H9 (cell line): ENCODE data around the gene ZNF12. TPM values are rescaled to one million over a fixed set of nuclear protein-coding genes. Genes with fewer than 3 reads are reported as not detected.

Experiments
- DNase-seq: peaks from one replicate; pipeline ENCODE4 v3.0.0-alpha.2; 2017
- H2AFZ ChIP-seq: one replicate; pipeline ENCODE4 v1.6.1; 2013; ENCODE audit warnings: mild to moderate bottlenecking, low read length, control low read depth, moderate library complexity
- H2AK5ac ChIP-seq: 2 replicates; pipeline ENCODE4 v1.6.1; 2013; ENCODE audit warnings: low read length, control low read depth, mixed read lengths; ENCODE audit not compliant: insufficient read length
- H2BK120ac ChIP-seq: one replicate; pipeline ENCODE4 v1.6.1; 2013; ENCODE audit warnings: low read depth, mild to moderate bottlenecking, low read length, control low read depth, inconsistent platforms; ENCODE audit not compliant: poor library complexity, severe bottlenecking
- H2BK12ac ChIP-seq: 2 replicates; pipeline ENCODE4 v1.6.1; 2013; ENCODE audit warnings: low read length, control low read depth, mixed read lengths, low read depth; ENCODE audit not compliant: insufficient read length
- H2BK15ac ChIP-seq: 2 replicates; pipeline ENCODE4 v1.6.1; 2013; ENCODE audit warnings: low read depth, low read length, control low read depth
- H2BK20ac ChIP-seq: one replicate; pipeline ENCODE4 v1.6.1; 2013; ENCODE audit warnings: low read depth, mild to moderate bottlenecking, low read length, control low read depth, inconsistent platforms; ENCODE audit not compliant: poor library complexity, severe bottlenecking
- H2BK5ac ChIP-seq: 2 replicates; pipeline ENCODE4 v1.6.1; 2013; ENCODE audit warnings: low read length, control low read depth, mixed read lengths; ENCODE audit not compliant: insufficient read length
- H3K14ac ChIP-seq: 2 replicates; pipeline ENCODE4 v1.6.1; 2013; ENCODE audit warnings: low read length, control low read depth; ENCODE audit not compliant: insufficient read depth
- H3K18ac ChIP-seq: 2 replicates; pipeline ENCODE4 v1.6.1; 2013; ENCODE audit warnings: low read depth, mild to moderate bottlenecking, mixed read lengths, low read length, control low read depth; ENCODE audit not compliant: insufficient read length
- H3K23ac ChIP-seq: 2 replicates; pipeline ENCODE4 v1.6.1; 2013; ENCODE audit warnings: low read length, control low read depth, mixed read lengths, low read depth; ENCODE audit not compliant: insufficient read length
- H3K23me2 ChIP-seq: 2 replicates; pipeline ENCODE4 v1.6.1; 2013; ENCODE audit warnings: low read depth, mild to moderate bottlenecking, mixed read lengths, low read length, control low read depth; ENCODE audit not compliant: insufficient read length, poor library complexity, severe bottlenecking
- H3K27ac ChIP-seq: 2 replicates; pipeline ENCODE4 v1.5.1; 2013; ENCODE audit warnings: low read length, control low read depth, mixed read lengths, low read depth; ENCODE audit not compliant: insufficient read length
- H3K27me3 ChIP-seq: 2 replicates; pipeline ENCODE4 v1.6.1; 2013; ENCODE audit warnings: low read length, control low read depth, inconsistent platforms; ENCODE audit not compliant: insufficient read depth
- H3K4ac ChIP-seq: 2 replicates; pipeline ENCODE4 v1.6.1; 2013; ENCODE audit warnings: low read depth, mild to moderate bottlenecking, control low read depth, inconsistent platforms, low read length, moderate library complexity
- H3K4me1 ChIP-seq: 2 replicates; pipeline ENCODE4 v1.6.1; 2013; ENCODE audit warnings: low read length, control low read depth, inconsistent platforms; ENCODE audit not compliant: insufficient read depth
- H3K4me2 ChIP-seq: 2 replicates; pipeline ENCODE4 v1.6.1; 2013; ENCODE audit warnings: low read length, control low read depth, mixed read lengths; ENCODE audit not compliant: insufficient read length, insufficient read depth
- H3K56ac ChIP-seq: 2 replicates; pipeline ENCODE4 v1.6.1; 2013; ENCODE audit warnings: low read depth, mild to moderate bottlenecking, mixed read lengths, low read length, control low read depth; ENCODE audit not compliant: insufficient read length
- H3K79me1 ChIP-seq: 2 replicates; pipeline ENCODE4 v1.6.1; 2013; ENCODE audit warnings: low read depth, mild to moderate bottlenecking, moderate library complexity, low read length, control low read depth, inconsistent platforms; ENCODE audit not compliant: insufficient read depth, poor library complexity, severe bottlenecking
- H3K79me2 ChIP-seq: 2 replicates; pipeline ENCODE4 v1.6.1; 2013; ENCODE audit warnings: low read length, control low read depth, inconsistent platforms; ENCODE audit not compliant: insufficient read depth
- H3K9ac ChIP-seq: 2 replicates; pipeline ENCODE4 v1.6.1; 2013; ENCODE audit warnings: low read length, control low read depth, mixed read lengths; ENCODE audit not compliant: insufficient read length; ENCODE audit errors: extremely low read depth
- H3K9me3 ChIP-seq: one replicate; pipeline ENCODE4 v1.6.1; 2013; ENCODE audit warnings: low read depth, low read length, inconsistent platforms; ENCODE audit not compliant: control insufficient read depth
- H3T11ph ChIP-seq: one replicate; pipeline ENCODE4 v1.6.1; 2013; ENCODE audit warnings: mild to moderate bottlenecking, low read length, control low read depth, inconsistent platforms
- H4K20me1 ChIP-seq: one replicate; pipeline ENCODE4 v1.6.1; 2013; ENCODE audit not compliant: control insufficient read depth, insufficient read length, insufficient read depth
- H4K5ac ChIP-seq: 2 replicates; pipeline ENCODE4 v1.6.1; 2013; ENCODE audit warnings: low read depth, mild to moderate bottlenecking, mixed read lengths, low read length, control low read depth; ENCODE audit not compliant: insufficient read length
- H4K8ac ChIP-seq: replicated peaks from 2 replicates; pipeline ENCODE4 v1.6.1; 2013; ENCODE audit warnings: low read length, control low read depth, mixed read lengths, low read depth; ENCODE audit not compliant: insufficient read length
- H4K91ac ChIP-seq: 2 replicates; pipeline ENCODE4 v1.6.1; 2013; ENCODE audit warnings: low read depth, mild to moderate bottlenecking, moderate library complexity, mixed read lengths, low read length, control low read depth; ENCODE audit not compliant: insufficient read length
- H3K27ac Mint-ChIP-seq, 3 experiments: 2 replicates in 2 of 3; 3 replicates in 1 of 3; pipeline ENCODE4 v1.8.0; 2020 to 2021; ENCODE audit warnings: mixed read lengths in 3 of 3, mild to moderate bottlenecking in 1 of 3, moderate library complexity in 1 of 3
- H3K27me3 Mint-ChIP-seq: 2 replicates; pipeline ENCODE4 v1.8.0; 2021; ENCODE audit warnings: low read depth, mild to moderate bottlenecking, moderate library complexity, mixed read lengths
- H3K36me3 Mint-ChIP-seq, 3 experiments: 2 replicates in 2 of 3; 3 replicates in 1 of 3; pipeline ENCODE4 v1.8.0; 2020 to 2021; ENCODE audit warnings: low read depth in 3 of 3, mixed read lengths in 3 of 3; ENCODE audit not compliant: insufficient read depth in 1 of 3
- H3K4me1 Mint-ChIP-seq, 2 experiments: 2 replicates each; pipeline ENCODE4 v1.8.0; 2020; ENCODE audit warnings: mixed read lengths in 2 of 2
- H3K4me3 Mint-ChIP-seq, 2 experiments: 2 replicates in 1 of 2; 3 replicates in 1 of 2; pipeline ENCODE4 v1.8.0; 2020 to 2021; ENCODE audit warnings: mild to moderate bottlenecking in 2 of 2, mixed read lengths in 2 of 2, moderate library complexity in 1 of 2
- H3K9me3 Mint-ChIP-seq, 2 experiments: 2 replicates in 1 of 2; 3 replicates in 1 of 2; pipeline ENCODE4 v1.8.0; 2020; ENCODE audit warnings: mild to moderate bottlenecking in 2 of 2, mixed read lengths in 2 of 2, moderate library complexity in 1 of 2
- CTCF ChIP-seq: fragments of 200-600 bp; sonication (generic); conservative IDR thresholded peaks from 3 replicates; pipeline ENCODE4 v1.8.0; 2021; ENCODE audit warnings: antibody characterized with exemption, mild to moderate bottlenecking
- WGBS: extraction: QIAGEN DNeasy Blood & Tissue Kit; methylation state at CpG from one replicate; pipeline ENCODE4 v1.1.7; 2013; ENCODE audit warnings: missing lambda C conversion rate, low lambda C conversion rate, mixed read lengths; ENCODE audit not compliant: insufficient read length; ENCODE audit errors: extremely low coverage; 5-methylcytosine and 5-hydroxymethylcytosine counted together
- total RNA-seq: library from RNA; stranded (reverse); gene quantifications from 2 replicates; pipeline ENCODE4 v1.2.1, GENCODE V29; 2021

ZNF12 gene
- total RNA-seq, 1 experiment from 2014 or later: 19.1 TPM

DNA sequence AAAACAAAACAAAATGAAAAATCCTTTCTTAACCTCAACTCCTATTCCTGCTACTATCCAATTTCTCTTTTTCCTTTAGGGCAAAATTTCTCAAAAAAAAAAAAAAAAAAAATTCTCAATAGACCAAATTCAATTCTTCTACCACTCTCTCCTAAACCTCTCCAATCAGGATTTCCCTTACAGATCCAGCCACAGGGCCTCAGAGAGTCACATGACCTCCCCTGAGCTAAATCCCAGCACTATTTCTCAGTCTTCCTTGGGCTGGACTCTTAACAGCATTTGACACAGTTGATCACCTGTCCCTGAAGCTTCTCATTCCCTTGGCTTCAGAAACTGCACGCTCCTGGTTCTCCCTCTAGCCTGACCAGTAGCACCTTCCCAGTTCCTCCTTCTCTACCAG is 4.9 kb downstream of the ZNF12 start:
- TF ChIP-seq CTCF: no peak
- no peak overlapping the region for H4K8ac ChIP-seq
- Mint-ChIP-seq H3K4me3 (no peak overlapping the region), H3K9me3 (peaks cover 32 to 63% of the 10 kb centered on the region in 2 experiments), H3K27me3 (no peaks in the 10 kb centered on the region), H3K4me1 (peaks cover 11 to 16% of the 10 kb centered on the region in 2 experiments), H3K36me3 (peaks cover 24 to 64% (median 62%) of the 10 kb centered on the region in 3 experiments), H3K27ac (peak overlapping the region in 1 of 3 experiments; percentile 7; a peak in 1 of 7 replicates)
- no peak overlapping the region for H3K14ac ChIP-seq
- H3K4ac ChIP-seq: no peak overlapping the region
- no peaks in the 10 kb centered on the region for H3K4me1 ChIP-seq
- no peak overlapping the region for H2BK15ac ChIP-seq
- H3K4me2 ChIP-seq: no peak overlapping the region
- no peak overlapping the region for H3K18ac ChIP-seq
- no peak overlapping the region for H4K5ac ChIP-seq
- no peak overlapping the region for H2BK12ac ChIP-seq
- DNase-seq: no peak
- whole genome bisulfite sequencing: no CpG with 5 or more reads among the region's 1 CpG
- no peak overlapping the region for H3K9ac ChIP-seq
- no peak overlapping the region for H4K91ac ChIP-seq
- H3K27ac ChIP-seq: no peak overlapping the region
- H2BK120ac ChIP-seq: no peak overlapping the region
- H3K23ac ChIP-seq: no peak overlapping the region
- H3K79me1 ChIP-seq: peaks cover 12% of the 10 kb centered on the region
- peaks cover 5% of the 10 kb centered on the region for H3K23me2 ChIP-seq
- H2AK5ac ChIP-seq: no peak overlapping the region
- peaks cover 33% of the 10 kb centered on the region; the same call in 1 of the 2 replicates for H3K79me2 ChIP-seq
- H2AFZ ChIP-seq: no peak overlapping the region
- H3K56ac ChIP-seq: no peak overlapping the region
- peaks cover 2% of the 10 kb centered on the region for H4K20me1 ChIP-seq
- H2BK5ac ChIP-seq: no peak overlapping the region
- H2BK20ac ChIP-seq: no peak overlapping the region
- peaks cover 25% of the 10 kb centered on the region for H3K9me3 ChIP-seq
- H3K27me3 ChIP-seq: no peaks in the 10 kb centered on the region
- no peak overlapping the region for H3T11ph ChIP-seq
